HG03175 (cell line): ENCODE results near the gene LPO.

ENCODE experiments used
- ATAC-seq: cut with Tn5 transposase; IDR thresholded peaks from one replicate; pipeline ENCODE4 v1.9.1; 2021; ENCODE audit warnings: mild to moderate bottlenecking, moderate library complexity; ENCODE audit not compliant: unreplicated experiment

The LPO gene

GRCh38 chr17:58253082-58253481 is 14.7 kb downstream of the LPO start:
- no peak for ATAC-seq

GRCh38 chr17:58254803-58255202 is 16.4 kb downstream of the LPO start:
- ATAC-seq, result no peak

- ATAC-seq, result no peak
Measured at GRCh38 chr17:58262149-58262548, 23.8 kb downstream of the LPO start.

- no peak for ATAC-seq
Measured at GRCh38 chr17:58263773-58264172, 25.4 kb downstream of the LPO start.

- ATAC-seq, result no peak
Measured at GRCh38 chr17:58264407-58265103, 26.2 kb downstream of the LPO start.

- no peak for ATAC-seq
Measured at GRCh38 chr17:58265271-58265670, 26.9 kb downstream of the LPO start.

GRCh38 chr17:58265902-58266875 is 27.8 kb downstream of the LPO start:
- ATAC-seq, result no peak

- ATAC-seq, result no peak
Measured at GRCh38 chr17:58267347-58268324, 29.3 kb downstream of the LPO start.

- ATAC-seq, result no peak
Measured at GRCh38 chr17:58268326-58268725, 29.9 kb downstream of the LPO start.

- ATAC-seq, result no peak
Measured at GRCh38 chr17:58268774-58269556, 30.6 kb downstream of the LPO start.

GRCh38 chr17:58269557-58270291 is 31.3 kb downstream of the LPO start:
- no peak for ATAC-seq

- no peak for ATAC-seq
Measured at GRCh38 chr17:58270476-58271215, 32.3 kb downstream of the LPO start.

GRCh38 chr17:58271216-58271931 is 33.0 kb downstream of the LPO start:
- ATAC-seq, result no peak

- no peak for ATAC-seq
Measured at GRCh38 chr17:58272367-58273280, 34.2 kb downstream of the LPO start.

- no peak for ATAC-seq
Measured at GRCh38 chr17:58273453-58274104, 35.2 kb downstream of the LPO start.

GRCh38 chr17:58275417-58275816 is 37.0 kb downstream of the LPO start:
- ATAC-seq, result no peak
